K562 (cell line): Measurements from ENCODE around the gene FAM174C. TPM values are rescaled to one million over a fixed set of nuclear protein-coding genes. Genes with fewer than 3 reads are reported as not detected.
A peak's percentile ranks its signal among the peaks of the same experiment; 100 is the strongest.

Experiments used
- ARID3A ChIP-seq: IDR thresholded peaks from 2 replicates; pipeline ENCODE4 v1.6.1; 2012; ENCODE audit warnings: low read depth, low read length, improper control_type of control experiment, borderline replicate concordance
- C11orf30 ChIP-seq: fragments of 450-650 bp; IDR thresholded peaks from 2 replicates; pipeline ENCODE4 v1.6.1; 2016; ENCODE audit warnings: low read depth, mild to moderate bottlenecking
- CBFA2T2 ChIP-seq: fragments of 450-650 bp; conservative IDR thresholded peaks from 2 replicates; pipeline ENCODE4 v1.6.1; 2017; ENCODE audit warnings: mild to moderate bottlenecking
- CHD1 ChIP-seq: fragments of 200-600 bp; sonication (generic); IDR thresholded peaks from one replicate; pipeline ENCODE4 v1.6.1; 2012; ENCODE audit warnings: mild to moderate bottlenecking, moderate library complexity, low read length, inconsistent platforms
- COPS2 ChIP-seq: fragments of 450-650 bp; conservative IDR thresholded peaks from 2 replicates; pipeline ENCODE4 v1.6.1; 2016; ENCODE audit warnings: mild to moderate bottlenecking, moderate library complexity
- HINFP ChIP-seq: fragments of 450-650 bp; conservative IDR thresholded peaks from 2 replicates; pipeline ENCODE4 v1.6.1; 2016; ENCODE audit warnings: missing genetic modification characterization, low read depth, mild to moderate bottlenecking, control low read depth, missing compliant biosample characterization
- HNRNPH1 ChIP-seq: fragments of 200-400 bp; formaldehyde crosslinking; optimal IDR thresholded peaks from 2 replicates; pipeline ENCODE3; 2017; ENCODE audit warnings: low read depth, mild to moderate bottlenecking, low read length, moderate library complexity
- MEF2D ChIP-seq: conservative IDR thresholded peaks from 2 replicates; pipeline ENCODE4 v1.6.1; 2016; ENCODE audit warnings: low read depth, missing genetic modification characterization, missing compliant biosample characterization
- NEUROD1 ChIP-seq: fragments of 150-350 bp; IDR thresholded peaks from 2 replicates; pipeline ENCODE4 v1.6.1; 2014; ENCODE audit warnings: borderline replicate concordance, low read length, low read depth; ENCODE audit not compliant: partially characterized antibody
- OTX1 ChIP-seq: fragments of 450-650 bp; formaldehyde crosslinking; IDR thresholded peaks from 2 replicates; pipeline ENCODE4 v1.4.0; 2022; ENCODE audit warnings: mild to moderate bottlenecking
- TAF1 ChIP-seq: IDR thresholded peaks from 2 replicates; pipeline ENCODE4 v1.6.1; 2011; ENCODE audit warnings: mild to moderate bottlenecking, low read length, moderate library complexity; ENCODE audit not compliant: insufficient read depth, control insufficient read depth, severe bottlenecking; ENCODE audit errors: extremely low read depth
- TAF15 ChIP-seq: fragments of 200-400 bp; formaldehyde crosslinking; IDR thresholded peaks from 2 replicates; pipeline ENCODE4 v1.6.1; 2017; ENCODE audit warnings: mild to moderate bottlenecking, low read depth, low read length, moderate library complexity
- TFE3 ChIP-seq: fragments of 450-650 bp; formaldehyde crosslinking; IDR thresholded peaks from 2 replicates; pipeline ENCODE4 v1.4.0; 2020; ENCODE audit warnings: mild to moderate bottlenecking, mixed read lengths
- TRIM24 ChIP-seq, 2 experiments: fragments of 450-650 bp; IDR thresholded peaks; 2 replicates each; pipeline ENCODE4 v1.6.1; 2016
- ZNF165 ChIP-seq: fragments of 250-450 bp; sonication (Bioruptor Pico); IDR thresholded peaks from 2 replicates; pipeline ENCODE4 v1.4.0; 2020; ENCODE audit warnings: borderline replicate concordance
- ZNF282 ChIP-seq: sonication (generic); formaldehyde crosslinking; IDR thresholded peaks from 2 replicates; pipeline ENCODE4 v1.8.1; 2023; ENCODE audit warnings: missing genetic modification reagents
- ZNF444 ChIP-seq: fragments of 250-450 bp; sonication (Bioruptor Pico); IDR thresholded peaks from 2 replicates; pipeline ENCODE4 v1.4.0; 2020; ENCODE audit warnings: mild to moderate bottlenecking, moderate library complexity
- ZNF518B ChIP-seq: fragments of 250-450 bp; sonication (Bioruptor Pico); IDR thresholded peaks from 2 replicates; pipeline ENCODE4 v1.5.0; 2021; ENCODE audit warnings: mild to moderate bottlenecking, moderate library complexity
- ZSCAN29 ChIP-seq: fragments of 450-650 bp; IDR thresholded peaks from 2 replicates; pipeline ENCODE4 v1.6.1; 2017
- polyA plus RNA-seq, 8 experiments: library from polyadenylated mRNA; depleted of rRNA in 4 of 8; stranded (reverse) in 5 of 8; unstranded in 3 of 8; fragments of >200 nt; fragmentation: Nextera tagmentation in 2 of 8; fragmentation: Illumina TruSeq in 1 of 8; extraction: Ambion mirVana in 2 of 8; extraction: Trizol in 1 of 8; gene quantifications; 2 replicates each; pipeline versions ENCODE4 v1.2.1 to v1.2.3, GENCODE V29; 2011 to 2014; ENCODE audit warnings: inconsistent platforms in 1 of 8, missing spikeins in 1 of 8
- total RNA-seq, 7 experiments: library from RNA; depleted of rRNA in 6 of 7; stranded (reverse); fragments of >200 nt in 6 of 7; fragmentation: Illumina TruSeq in 2 of 7; extraction: Trizol in 2 of 7; gene quantifications; 2 replicates each; pipeline versions ENCODE4 v1.2.1 to v1.2.3, GENCODE V29; 2011 to 2021; ENCODE audit warnings: low replicate concordance in 1 of 7

FAM174C gene
- total and polyA plus RNA-seq, 9 of the 15 experiments (the other 6 are each of a cell fraction or from before 2014, with no cell fraction given): 0.66 to 89.6 (median 20.3) TPM

- no peak for TF ChIP-seq NEUROD1
- TF ChIP-seq COPS2: no peak
- no peak for TF ChIP-seq ZNF282
- no peak for TF ChIP-seq CHD1
- no peak for TF ChIP-seq ARID3A
- no peak for TF ChIP-seq HINFP (tag)
- no peak for TF ChIP-seq CBFA2T2
- no peak for TF ChIP-seq HNRNPH1
- TF ChIP-seq TFE3: no peak; the same call in 1 of the 2 replicates
- TF ChIP-seq ZNF444 (CRISPR knock-in tag): no peak
- TF ChIP-seq OTX1 (CRISPR knock-in tag): no peak
- peak in 1 of 2 experiments; percentile 32; a peak in 1 of 4 replicates for TF ChIP-seq TRIM24 (IDR thresholded peaks at IDR 0.05)
- no peak for TF ChIP-seq MEF2D (tag)
- no peak for TF ChIP-seq ZSCAN29
- TF ChIP-seq ZNF165 (CRISPR knock-in tag): no peak
- no peak for TF ChIP-seq ZNF518B (CRISPR knock-in tag)
- peak; percentile 85 for TF ChIP-seq TAF1
- TF ChIP-seq TAF15: no peak
- TF ChIP-seq C11orf30: peak; percentile 70
Observed at GRCh38 chr19:1248139-1248785, 27.1 kb upstream of the FAM174C start, which contains the start of gene MIDN (continued).
